Stimulated activated CD4-positive, alpha-beta T cell treated with anti-CD3 and anti-CD28 coated beads, Interleukin-15, amount 100 ng/mL, for 1 hour (primary cell): ENCODE data around the gene AFF2.

Experiments used
- DNase-seq, 2 donors: peaks; one replicate each; pipeline ENCODE4 v3.0.0-alpha.2; 2020; ENCODE audit warnings: low read depth in 1 of 2, low spot score in 1 of 2

Gene AFF2

GRCh38 chrX:148580016-148580415 lies 79.6 kb downstream of the AFF2 start:
- DNase-seq: no peak

GRCh38 chrX:148582353-148582752 lies 81.9 kb downstream of the AFF2 start:
- no peak for DNase-seq

GRCh38 chrX:148588649-148589310 lies 88.4 kb downstream of the AFF2 start:
- no peak for DNase-seq

- DNase-seq: no peak
These were observed 92.2 kb downstream of the AFF2 start for GRCh38 chrX:148592595-148592994.

GRCh38 chrX:148593146-148593545 lies 92.7 kb downstream of the AFF2 start:
- DNase-seq: no peak

GRCh38 chrX:148593987-148594386 lies 93.6 kb downstream of the AFF2 start:
- DNase-seq: no peak

GRCh38 chrX:148599404-148599803 lies 99.0 kb downstream of the AFF2 start:
- DNase-seq: no peak

GRCh38 chrX:148600131-148600530 lies 99.7 kb downstream of the AFF2 start:
- DNase-seq: no peak

GRCh38 chrX:148600581-148600980 lies 100.2 kb downstream of the AFF2 start:
- no peak for DNase-seq

- DNase-seq: no peak
These were observed 100.6 kb downstream of the AFF2 start for GRCh38 chrX:148601034-148601433.

GRCh38 chrX:148609515-148610327 lies 109.3 kb downstream of the AFF2 start:
- no peak for DNase-seq

GRCh38 chrX:148610328-148610698 lies 109.9 kb downstream of the AFF2 start:
- DNase-seq: no peak

- no peak for DNase-seq
These were observed 111.6 kb downstream of the AFF2 start for GRCh38 chrX:148611993-148612392.

GRCh38 chrX:148612431-148612830 lies 112.0 kb downstream of the AFF2 start:
- DNase-seq: no peak

GRCh38 chrX:148613636-148614035 lies 113.2 kb downstream of the AFF2 start:
- DNase-seq: no peak

GRCh38 chrX:148615491-148615890 lies 115.1 kb downstream of the AFF2 start:
- DNase-seq: no peak

GRCh38 chrX:148618470-148619445 lies 118.3 kb downstream of the AFF2 start:
- no peak for DNase-seq

- DNase-seq: no peak
These were observed 119.6 kb downstream of the AFF2 start for GRCh38 chrX:148620023-148620422.

- DNase-seq: no peak
These were observed 124.6 kb downstream of the AFF2 start for GRCh38 chrX:148624951-148625474.

- no peak for DNase-seq
These were observed 128.2 kb downstream of the AFF2 start for GRCh38 chrX:148628621-148629020.

GRCh38 chrX:148629434-148629833 lies 129.0 kb downstream of the AFF2 start:
- no peak for DNase-seq
